Activated CD8-positive, alpha-beta T cell treated with anti-CD3 and anti-CD28 coated beads for 36 hours (primary cell): ENCODE measurements around the gene ACACA. TPM values are rescaled to one million over a fixed set of nuclear protein-coding genes. Genes with fewer than 3 reads are reported as not detected.

ENCODE experiments used
- ATAC-seq: fragments of 200-7000 bp; cut with Tn5 transposase; one replicate; pipeline ENCODE4 v1.10.0; 2021; ENCODE audit warnings: mild to moderate bottlenecking, moderate library complexity
- CTCF ChIA-PET: fragments of 350-600 bp; sonication (Branson Sonifier 250); formaldehyde crosslinking; loops from one replicate; lab custom pipeline; 2021; ENCODE audit warnings: antibody characterized with exemption; lab: Charles Lee
- POLR2A ChIA-PET: fragments of 350-600 bp; sonication (Branson Sonifier 250); formaldehyde crosslinking; loops from one replicate; lab custom pipeline; 2021; ENCODE audit warnings: antibody characterized with exemption; lab: Charles Lee
- DNase-seq: peaks from one replicate; pipeline ENCODE4 v3.0.0-alpha.2; 2020
- H3K27ac Mint-ChIP-seq: one replicate; pipeline ENCODE4 v1.8.0; 2021; ENCODE audit warnings: mild to moderate bottlenecking, mixed read lengths
- H3K27me3 Mint-ChIP-seq: one replicate; pipeline ENCODE4 v1.8.0; 2021; ENCODE audit warnings: mixed read lengths
- H3K36me3 Mint-ChIP-seq: one replicate; pipeline ENCODE4 v1.8.0; 2021; ENCODE audit warnings: low read depth, mixed read lengths
- H3K4me1 Mint-ChIP-seq: one replicate; pipeline ENCODE4 v1.8.0; 2021; ENCODE audit warnings: low read depth, mixed read lengths
- H3K4me3 Mint-ChIP-seq: one replicate; pipeline ENCODE4 v1.8.0; 2021; ENCODE audit warnings: mild to moderate bottlenecking, moderate library complexity, mixed read lengths
- H3K9me3 Mint-ChIP-seq: one replicate; pipeline ENCODE4 v1.8.0; 2021; ENCODE audit warnings: mixed read lengths
- intact Hi-C: fragments of 100-400 bp; cut with micrococcal nuclease; formaldehyde crosslinking; loops from one replicate; pipeline ENCODE4 v1.10.0; 2022
- total RNA-seq, 2 experiments: library from RNA; stranded (reverse); gene quantifications; one replicate each; pipeline ENCODE4 v1.2.3, GENCODE V29; 2021
- TF ChIP-seq, protein P1 (sequence below): fragments of 200-600 bp; IDR thresholded peaks from one replicate; pipeline ENCODE4 v1.8.0; 2022; ENCODE audit warnings: antibody characterized with exemption, mild to moderate bottlenecking

Gene ACACA
- total RNA-seq, 2 experiments from 2014 or later = 66.0 to 68.2 TPM

DNA sequence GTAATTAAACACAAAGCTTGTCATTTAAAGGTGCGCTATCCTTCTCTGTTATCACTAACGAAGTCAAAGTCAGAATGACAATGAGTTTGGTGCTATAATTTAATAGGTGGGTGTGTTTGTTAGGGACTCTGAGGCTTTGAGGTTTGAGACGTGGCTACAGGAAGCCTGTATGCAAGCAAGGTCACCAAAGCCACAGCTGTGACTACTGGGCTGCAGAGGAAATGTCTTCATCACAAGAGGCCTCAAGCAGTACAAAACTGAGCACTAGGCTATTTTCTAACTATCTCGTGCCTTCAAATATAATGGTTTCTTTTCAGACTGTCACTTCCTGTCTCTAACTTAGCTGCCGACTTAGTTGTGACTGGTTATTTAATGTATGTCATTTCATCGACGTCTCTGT lies 316.7 kb downstream of the ACACA start:
- CTCF ChIA-PET = interaction anchor here (1.0 to 1.6 kb wide), 2 partner anchors 8 to 488 kb away, joined by 3 to 4 read pairs; partner anchors contain the start of gene MRM1
- H3K4me1 Mint-ChIP-seq = peaks cover 35% of the 10 kb centered on the region
- intact Hi-C loops = no loop called here
- no peaks in the 10 kb centered on the region for H3K27me3 Mint-ChIP-seq
- ATAC-seq (peak; percentile 93), DNase-seq (peak; percentile 78)
- H3K9me3 Mint-ChIP-seq = no peaks in the 10 kb centered on the region
- TF ChIP-seq, protein P1, sequence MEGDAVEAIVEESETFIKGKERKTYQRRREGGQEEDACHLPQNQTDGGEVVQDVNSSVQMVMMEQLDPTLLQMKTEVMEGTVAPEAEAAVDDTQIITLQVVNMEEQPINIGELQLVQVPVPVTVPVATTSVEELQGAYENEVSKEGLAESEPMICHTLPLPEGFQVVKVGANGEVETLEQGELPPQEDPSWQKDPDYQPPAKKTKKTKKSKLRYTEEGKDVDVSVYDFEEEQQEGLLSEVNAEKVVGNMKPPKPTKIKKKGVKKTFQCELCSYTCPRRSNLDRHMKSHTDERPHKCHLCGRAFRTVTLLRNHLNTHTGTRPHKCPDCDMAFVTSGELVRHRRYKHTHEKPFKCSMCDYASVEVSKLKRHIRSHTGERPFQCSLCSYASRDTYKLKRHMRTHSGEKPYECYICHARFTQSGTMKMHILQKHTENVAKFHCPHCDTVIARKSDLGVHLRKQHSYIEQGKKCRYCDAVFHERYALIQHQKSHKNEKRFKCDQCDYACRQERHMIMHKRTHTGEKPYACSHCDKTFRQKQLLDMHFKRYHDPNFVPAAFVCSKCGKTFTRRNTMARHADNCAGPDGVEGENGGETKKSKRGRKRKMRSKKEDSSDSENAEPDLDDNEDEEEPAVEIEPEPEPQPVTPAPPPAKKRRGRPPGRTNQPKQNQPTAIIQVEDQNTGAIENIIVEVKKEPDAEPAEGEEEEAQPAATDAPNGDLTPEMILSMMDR = no peak
- POLR2A ChIA-PET = interaction anchor here (2.4 kb wide), 1 partner anchor 11 kb away, joined by 6 read pairs; no protein-coding TSS in a partner anchor
- no peak overlapping the region for H3K4me3 Mint-ChIP-seq
- H3K27ac Mint-ChIP-seq = peak overlapping the region; percentile 84
- H3K36me3 Mint-ChIP-seq = peaks cover 51% of the 10 kb centered on the region

DNA sequence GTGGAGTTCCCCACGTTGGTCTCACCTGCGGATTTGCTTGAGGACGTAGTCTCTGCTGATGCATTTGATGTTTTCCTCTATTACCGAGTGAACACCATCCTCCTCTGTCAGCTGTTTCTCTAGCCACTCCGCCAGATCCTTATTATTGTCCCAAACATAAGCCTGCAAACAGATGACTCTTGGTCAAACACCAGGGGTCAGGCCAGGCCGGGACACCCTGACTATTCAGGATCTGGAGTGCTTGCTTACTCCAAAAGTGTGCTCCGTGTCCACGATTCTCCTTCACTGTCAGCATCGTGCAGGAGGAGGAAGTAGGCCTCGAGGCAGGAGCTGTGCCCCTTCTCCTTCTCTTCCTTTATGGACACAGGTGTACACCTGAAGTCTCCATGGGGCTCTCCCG lies 317.7 kb downstream of the ACACA start:
- H3K36me3 Mint-ChIP-seq = peaks cover 48% of the 10 kb centered on the region
- no peaks in the 10 kb centered on the region for H3K9me3 Mint-ChIP-seq
- intact Hi-C loops = no loop called here
- no peaks in the 10 kb centered on the region for H3K27me3 Mint-ChIP-seq
- no peak overlapping the region for H3K4me3 Mint-ChIP-seq
- POLR2A ChIA-PET = interaction anchor here (0.6 to 2.4 kb wide), 2 partner anchors 10 to 43 kb away, joined by 3 to 6 read pairs; no protein-coding TSS in a partner anchor
- H3K27ac Mint-ChIP-seq = peak overlapping the region; percentile 55
- H3K4me1 Mint-ChIP-seq = peaks cover 35% of the 10 kb centered on the region
- CTCF ChIA-PET = interaction anchor here (0.9 to 1.6 kb wide), 2 partner anchors 41 to 487 kb away, joined by 3 read pairs; partner anchors contain the start of gene MRM1
- TF ChIP-seq, protein P1 = no peak
- DNase-seq (no peak), ATAC-seq (no peak)

DNA sequence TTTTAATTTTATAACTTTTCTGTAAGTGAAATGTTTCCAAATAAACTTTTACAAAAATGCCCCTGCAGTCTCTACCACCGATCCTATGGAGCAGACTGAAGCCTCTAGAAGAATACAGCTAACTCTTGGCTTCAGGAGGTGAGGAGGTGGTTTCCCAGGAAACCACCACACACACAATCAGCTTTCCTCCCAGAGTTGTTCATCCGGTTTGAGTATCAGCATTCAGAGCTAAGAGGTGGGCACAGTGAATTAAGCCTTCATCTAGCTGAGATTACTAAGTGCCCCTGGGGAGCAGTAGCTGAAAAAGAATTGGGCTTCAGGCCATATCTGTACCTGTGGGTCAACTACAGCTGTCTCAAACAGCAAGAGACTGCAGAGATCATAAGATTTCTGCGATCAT lies 318.2 kb downstream of the ACACA start:
- intact Hi-C loops = no loop called here
- CTCF ChIA-PET = interaction anchor here (0.9 kb wide), 1 partner anchor 41 kb away, joined by 3 read pairs; no protein-coding TSS in a partner anchor
- H3K4me1 Mint-ChIP-seq = peaks cover 35% of the 10 kb centered on the region
- no peaks in the 10 kb centered on the region for H3K27me3 Mint-ChIP-seq
- peaks cover 48% of the 10 kb centered on the region for H3K36me3 Mint-ChIP-seq
- no peaks in the 10 kb centered on the region for H3K9me3 Mint-ChIP-seq
- H3K4me3 Mint-ChIP-seq = no peak overlapping the region
- POLR2A ChIA-PET = interaction anchor here (0.6 to 2.4 kb wide), 2 partner anchors 10 to 43 kb away, joined by 3 to 6 read pairs; no protein-coding TSS in a partner anchor
- TF ChIP-seq, protein P1 = no peak
- peak overlapping the region; percentile 47 for H3K27ac Mint-ChIP-seq
- ATAC-seq (peak; percentile 28), DNase-seq (no peak)

DNA sequence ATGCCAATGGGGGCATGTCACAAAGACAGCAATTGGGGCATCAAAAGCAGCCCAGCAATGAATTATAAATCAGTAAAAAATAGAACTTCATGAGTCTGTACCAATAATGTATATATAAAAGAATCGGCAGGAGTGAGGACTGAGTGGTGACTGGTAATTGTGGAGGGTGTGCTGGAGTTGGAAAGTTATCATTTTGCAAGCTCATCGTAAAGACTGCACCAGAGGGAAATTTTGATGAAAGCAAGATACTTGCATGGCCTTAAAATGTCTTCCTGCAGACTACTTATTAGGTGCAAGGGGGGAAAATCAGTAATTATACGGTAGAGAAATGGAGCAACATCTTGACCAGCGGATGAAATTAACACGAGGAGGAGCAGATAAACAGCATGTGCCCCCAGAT lies 319.0 kb downstream of the ACACA start:
- DNase-seq = no peak
- TF ChIP-seq, protein P1 = no peak
- POLR2A ChIA-PET = interaction anchor here (1.6 kb wide), 1 partner anchor 8 kb away, joined by 3 read pairs; no protein-coding TSS in a partner anchor
- H3K4me3 Mint-ChIP-seq = no peak overlapping the region
- intact Hi-C loops = no loop called here
- CTCF ChIA-PET = no interaction called here
- H3K27ac Mint-ChIP-seq = no peak overlapping the region
- H3K4me1 Mint-ChIP-seq = peaks cover 35% of the 10 kb centered on the region
- peaks cover 48% of the 10 kb centered on the region for H3K36me3 Mint-ChIP-seq
- H3K9me3 Mint-ChIP-seq = no peaks in the 10 kb centered on the region
- no peaks in the 10 kb centered on the region for H3K27me3 Mint-ChIP-seq
- ATAC-seq = no peak

DNA sequence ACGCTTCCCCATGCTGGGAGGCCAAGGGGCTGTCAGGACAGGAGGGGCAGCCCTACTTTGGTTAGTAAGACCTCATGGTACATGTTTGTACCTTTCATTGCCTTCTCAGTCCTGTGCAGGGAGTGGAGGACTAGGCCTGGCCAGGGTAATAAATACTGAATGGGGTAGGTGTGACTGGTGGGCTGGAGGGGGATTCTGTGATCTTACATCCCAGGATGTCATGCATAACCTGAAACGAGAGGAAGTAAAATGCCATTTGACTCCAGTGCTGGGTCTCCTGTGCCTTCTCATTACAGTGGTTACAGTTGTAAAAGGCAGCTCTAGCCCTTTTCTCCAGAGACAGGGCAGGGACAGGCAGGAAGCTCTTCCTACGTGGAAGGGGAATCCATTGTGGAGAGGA lies 319.7 kb downstream of the ACACA start:
- Mint-ChIP-seq H3K36me3 (peaks cover 41% of the 10 kb centered on the region), H3K4me3 (no peak overlapping the region), H3K27ac (no peak overlapping the region), H3K9me3 (no peaks in the 10 kb centered on the region), H3K27me3 (no peaks in the 10 kb centered on the region), H3K4me1 (peaks cover 35% of the 10 kb centered on the region)
- intact Hi-C loops = no loop called here
- DNase-seq = no peak
- TF ChIP-seq, protein P1 = no peak
- ChIA-PET POLR2A (interaction anchor here (1.6 kb wide), 1 partner anchor 9 kb away, joined by 3 read pairs; no protein-coding TSS in a partner anchor), CTCF (interaction anchor here (0.8 kb wide), 1 partner anchor 441 kb away, joined by 3 read pairs; no protein-coding TSS in a partner anchor)
- ATAC-seq = no peak
